WTC11 (cell line): ENCODE measurements around the gene SBNO2. TPM values are rescaled to one million over a fixed set of nuclear protein-coding genes. Genes with fewer than 3 reads are reported as not detected.

Experiments
- ATAC-seq: fragments of 200-7000 bp; cut with Tn5 transposase; 2 replicates; pipeline ENCODE4 v1.10.0; 2021; ENCODE audit warnings: mild to moderate bottlenecking, moderate library complexity
- CTCF ChIA-PET: fragments of 300-600 bp; sonication (Branson Sonifier 250); formaldehyde crosslinking; loops from one replicate; lab custom pipeline; 2021; ENCODE audit warnings: antibody characterized with exemption; lab: Charles Lee
- POLR2A ChIA-PET: fragments of 350-600 bp; sonication (Branson Sonifier 250); formaldehyde crosslinking; loops from one replicate; lab custom pipeline; 2021; ENCODE audit warnings: antibody characterized with exemption; lab: Charles Lee
- DNase-seq: peaks from one replicate; pipeline ENCODE4 v3.0.0; 2021; ENCODE audit warnings: low spot score
- H3K27ac Mint-ChIP-seq: 2 replicates; pipeline ENCODE4 v1.8.0; 2021; ENCODE audit warnings: mixed read lengths
- H3K27me3 Mint-ChIP-seq: 2 replicates; pipeline ENCODE4 v1.8.0; 2021; ENCODE audit warnings: low read depth, mild to moderate bottlenecking, moderate library complexity, mixed read lengths
- H3K36me3 Mint-ChIP-seq: 2 replicates; pipeline ENCODE4 v1.8.0; 2021; ENCODE audit warnings: mixed read lengths
- H3K4me1 Mint-ChIP-seq: 2 replicates; pipeline ENCODE4 v1.8.0; 2022; ENCODE audit warnings: mixed read lengths
- H3K4me3 Mint-ChIP-seq: 2 replicates; pipeline ENCODE4 v1.8.0; 2021; ENCODE audit warnings: mild to moderate bottlenecking, moderate library complexity, mixed read lengths
- H3K9me3 Mint-ChIP-seq: 2 replicates; pipeline ENCODE4 v1.8.0; 2021; ENCODE audit warnings: mixed read lengths
- ATF1 ChIP-seq: sonication (generic); formaldehyde crosslinking; IDR thresholded peaks from 2 replicates; pipeline ENCODE4 v1.8.1; 2023; ENCODE audit warnings: mild to moderate bottlenecking, moderate library complexity, missing genetic modification reagents
- CREB1 ChIP-seq: sonication (generic); formaldehyde crosslinking; IDR thresholded peaks from 2 replicates; pipeline ENCODE4 v1.8.0; 2023; ENCODE audit warnings: mild to moderate bottlenecking, missing genetic modification reagents
- CREM ChIP-seq: sonication (generic); formaldehyde crosslinking; IDR thresholded peaks from 2 replicates; pipeline ENCODE4 v1.8.1; 2022; ENCODE audit warnings: mild to moderate bottlenecking, missing genetic modification reagents, moderate library complexity
- EMX1 ChIP-seq: fragments of 250-450 bp; sonication (Bioruptor Pico); IDR thresholded peaks from 2 replicates; pipeline ENCODE4 v1.8.0; 2021; ENCODE audit warnings: mild to moderate bottlenecking
- FOXK1 ChIP-seq: sonication (generic); formaldehyde crosslinking; IDR thresholded peaks from 2 replicates; pipeline ENCODE4 v1.8.0; 2022; ENCODE audit warnings: mild to moderate bottlenecking, moderate library complexity, missing genetic modification reagents
- NFATC4 ChIP-seq: fragments of 250-450 bp; sonication (Bioruptor Pico); IDR thresholded peaks from 2 replicates; pipeline ENCODE4 v1.9.0; 2021; ENCODE audit warnings: mild to moderate bottlenecking
- NR3C1 ChIP-seq: sonication (generic); formaldehyde crosslinking; conservative IDR thresholded peaks from 2 replicates; pipeline ENCODE4 v1.8.1; 2023; ENCODE audit warnings: low read depth, mild to moderate bottlenecking, missing genetic modification reagents
- SOX15 ChIP-seq: fragments of 250-450 bp; sonication (Bioruptor Pico); IDR thresholded peaks from 2 replicates; pipeline ENCODE4 v1.9.0; 2021; ENCODE audit warnings: mild to moderate bottlenecking
- TP53 ChIP-seq: sonication (generic); formaldehyde crosslinking; IDR thresholded peaks from 2 replicates; pipeline ENCODE4 v1.8.1; 2023; ENCODE audit warnings: mild to moderate bottlenecking, missing genetic modification reagents
- ZNF138 ChIP-seq: sonication (generic); formaldehyde crosslinking; conservative IDR thresholded peaks from 2 replicates; pipeline ENCODE4 v1.8.1; 2022; ENCODE audit warnings: mild to moderate bottlenecking, moderate library complexity, missing genetic modification reagents
- ZNF232 ChIP-seq: sonication (generic); formaldehyde crosslinking; IDR thresholded peaks from 2 replicates; pipeline ENCODE4 v1.8.0; 2022; ENCODE audit warnings: mild to moderate bottlenecking, missing genetic modification reagents
- ZNF671 ChIP-seq: fragments of 250-450 bp; sonication (Bioruptor Pico); IDR thresholded peaks from 2 replicates; pipeline ENCODE4 v1.8.0; 2021; ENCODE audit warnings: mild to moderate bottlenecking
- total RNA-seq: library from RNA; stranded (reverse); gene quantifications from 3 replicates; pipeline ENCODE4 v1.2.3, GENCODE V29; 2021
- TF ChIP-seq, protein P1 (sequence below): sonication (generic); formaldehyde crosslinking; IDR thresholded peaks from 2 replicates; pipeline ENCODE4 v1.8.0; 2022; ENCODE audit warnings: mild to moderate bottlenecking, missing genetic modification reagents
- TF ChIP-seq, protein P2 (sequence below): sonication (generic); formaldehyde crosslinking; IDR thresholded peaks from 2 replicates; pipeline ENCODE4 v1.8.0; 2022; ENCODE audit warnings: missing genetic modification reagents
- TF ChIP-seq, protein P3 (sequence below): sonication (generic); formaldehyde crosslinking; IDR thresholded peaks from 2 replicates; pipeline ENCODE4 v1.8.1; 2022; ENCODE audit warnings: low read depth, missing genetic modification reagents, borderline replicate concordance
- TF ChIP-seq, protein P4 (sequence below): sonication (generic); formaldehyde crosslinking; IDR thresholded peaks from 2 replicates; pipeline ENCODE4 v1.8.1; 2022; ENCODE audit warnings: missing genetic modification reagents, borderline replicate concordance
- TF ChIP-seq, protein P5 (sequence below): sonication (generic); formaldehyde crosslinking; IDR thresholded peaks from 2 replicates; pipeline ENCODE4 v1.8.1; 2023; ENCODE audit warnings: mild to moderate bottlenecking, missing genetic modification reagents, borderline replicate concordance
- TF ChIP-seq, protein P6 (sequence below): sonication (generic); formaldehyde crosslinking; IDR thresholded peaks from 2 replicates; pipeline ENCODE4 v1.8.0; 2022; ENCODE audit warnings: mild to moderate bottlenecking, missing genetic modification reagents
- TF ChIP-seq, protein P7 (sequence below): sonication (generic); formaldehyde crosslinking; IDR thresholded peaks from 2 replicates; pipeline ENCODE4 v1.8.1; 2023; ENCODE audit warnings: mild to moderate bottlenecking, missing genetic modification reagents

The SBNO2 gene
- total RNA-seq, 1 experiment from 2014 or later: 57.3 TPM

DNA sequence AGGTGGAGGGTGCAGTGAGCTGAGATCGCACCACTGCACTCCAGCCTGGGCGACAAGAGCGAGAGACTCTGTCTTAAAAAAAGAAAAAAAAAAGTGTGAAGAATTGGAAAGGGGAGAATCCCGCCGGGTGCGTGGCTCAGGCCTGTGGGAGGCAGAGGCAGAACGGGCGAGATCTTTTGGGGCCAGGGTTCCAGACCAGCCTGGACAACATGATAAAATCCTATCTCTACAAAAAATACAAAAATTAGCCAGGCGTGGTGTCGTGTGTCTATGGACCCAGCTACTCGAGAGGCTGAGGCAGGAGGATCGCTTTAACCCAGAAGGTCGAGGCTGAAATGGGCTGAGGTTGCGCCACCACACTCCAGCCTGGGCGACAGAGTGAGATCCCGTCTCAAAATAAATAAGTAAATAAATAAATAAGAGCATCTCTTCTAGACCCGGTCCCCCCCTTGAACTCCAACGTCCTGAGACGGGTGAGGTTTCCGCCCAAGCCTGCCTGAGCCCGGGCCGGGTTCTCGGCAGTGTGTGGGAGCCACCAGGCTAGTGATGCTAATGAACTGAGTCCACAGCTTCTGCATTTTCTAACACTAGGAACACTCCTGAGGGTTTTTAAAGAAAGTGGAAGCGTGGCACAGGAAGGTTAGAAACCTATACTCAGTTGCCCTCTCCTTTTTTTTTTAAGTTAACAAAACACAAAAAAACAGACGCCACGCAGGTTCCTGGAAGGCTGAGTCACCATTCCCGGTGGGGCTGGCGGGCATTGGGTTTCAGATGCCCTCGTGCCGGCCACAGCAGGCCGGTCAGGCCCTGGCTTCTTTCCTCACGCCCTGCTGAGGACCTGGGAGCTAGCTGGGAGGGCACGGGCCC lies 48.2 kb downstream of the SBNO2 start (continued):
- TF ChIP-seq ZNF232 (CRISPR knock-in tag): no peak
- no peak for TF ChIP-seq ZNF138 (CRISPR knock-in tag)
- TF ChIP-seq, protein P1, sequence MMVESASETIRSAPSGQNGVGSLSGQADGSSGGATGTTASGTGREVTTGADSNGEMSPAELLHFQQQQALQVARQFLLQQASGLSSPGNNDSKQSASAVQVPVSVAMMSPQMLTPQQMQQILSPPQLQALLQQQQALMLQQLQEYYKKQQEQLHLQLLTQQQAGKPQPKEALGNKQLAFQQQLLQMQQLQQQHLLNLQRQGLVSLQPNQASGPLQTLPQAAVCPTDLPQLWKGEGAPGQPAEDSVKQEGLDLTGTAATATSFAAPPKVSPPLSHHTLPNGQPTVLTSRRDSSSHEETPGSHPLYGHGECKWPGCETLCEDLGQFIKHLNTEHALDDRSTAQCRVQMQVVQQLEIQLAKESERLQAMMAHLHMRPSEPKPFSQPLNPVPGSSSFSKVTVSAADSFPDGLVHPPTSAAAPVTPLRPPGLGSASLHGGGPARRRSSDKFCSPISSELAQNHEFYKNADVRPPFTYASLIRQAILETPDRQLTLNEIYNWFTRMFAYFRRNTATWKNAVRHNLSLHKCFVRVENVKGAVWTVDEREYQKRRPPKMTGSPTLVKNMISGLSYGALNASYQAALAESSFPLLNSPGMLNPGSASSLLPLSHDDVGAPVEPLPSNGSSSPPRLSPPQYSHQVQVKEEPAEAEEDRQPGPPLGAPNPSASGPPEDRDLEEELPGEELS: no peak
- TF ChIP-seq, protein P2, sequence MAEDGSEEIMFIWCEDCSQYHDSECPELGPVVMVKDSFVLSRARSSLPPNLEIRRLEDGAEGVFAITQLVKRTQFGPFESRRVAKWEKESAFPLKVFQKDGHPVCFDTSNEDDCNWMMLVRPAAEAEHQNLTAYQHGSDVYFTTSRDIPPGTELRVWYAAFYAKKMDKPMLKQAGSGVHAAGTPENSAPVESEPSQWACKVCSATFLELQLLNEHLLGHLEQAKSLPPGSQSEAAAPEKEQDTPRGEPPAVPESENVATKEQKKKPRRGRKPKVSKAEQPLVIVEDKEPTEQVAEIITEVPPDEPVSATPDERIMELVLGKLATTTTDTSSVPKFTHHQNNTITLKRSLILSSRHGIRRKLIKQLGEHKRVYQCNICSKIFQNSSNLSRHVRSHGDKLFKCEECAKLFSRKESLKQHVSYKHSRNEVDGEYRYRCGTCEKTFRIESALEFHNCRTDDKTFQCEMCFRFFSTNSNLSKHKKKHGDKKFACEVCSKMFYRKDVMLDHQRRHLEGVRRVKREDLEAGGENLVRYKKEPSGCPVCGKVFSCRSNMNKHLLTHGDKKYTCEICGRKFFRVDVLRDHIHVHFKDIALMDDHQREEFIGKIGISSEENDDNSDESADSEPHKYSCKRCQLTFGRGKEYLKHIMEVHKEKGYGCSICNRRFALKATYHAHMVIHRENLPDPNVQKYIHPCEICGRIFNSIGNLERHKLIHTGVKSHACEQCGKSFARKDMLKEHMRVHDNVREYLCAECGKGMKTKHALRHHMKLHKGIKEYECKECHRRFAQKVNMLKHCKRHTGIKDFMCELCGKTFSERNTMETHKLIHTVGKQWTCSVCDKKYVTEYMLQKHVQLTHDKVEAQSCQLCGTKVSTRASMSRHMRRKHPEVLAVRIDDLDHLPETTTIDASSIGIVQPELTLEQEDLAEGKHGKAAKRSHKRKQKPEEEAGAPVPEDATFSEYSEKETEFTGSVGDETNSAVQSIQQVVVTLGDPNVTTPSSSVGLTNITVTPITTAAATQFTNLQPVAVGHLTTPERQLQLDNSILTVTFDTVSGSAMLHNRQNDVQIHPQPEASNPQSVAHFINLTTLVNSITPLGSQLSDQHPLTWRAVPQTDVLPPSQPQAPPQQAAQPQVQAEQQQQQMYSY: no peak
- no peak for TF ChIP-seq SOX15 (CRISPR knock-in tag)
- no peak for TF ChIP-seq NR3C1 (CRISPR knock-in tag)

DNA sequence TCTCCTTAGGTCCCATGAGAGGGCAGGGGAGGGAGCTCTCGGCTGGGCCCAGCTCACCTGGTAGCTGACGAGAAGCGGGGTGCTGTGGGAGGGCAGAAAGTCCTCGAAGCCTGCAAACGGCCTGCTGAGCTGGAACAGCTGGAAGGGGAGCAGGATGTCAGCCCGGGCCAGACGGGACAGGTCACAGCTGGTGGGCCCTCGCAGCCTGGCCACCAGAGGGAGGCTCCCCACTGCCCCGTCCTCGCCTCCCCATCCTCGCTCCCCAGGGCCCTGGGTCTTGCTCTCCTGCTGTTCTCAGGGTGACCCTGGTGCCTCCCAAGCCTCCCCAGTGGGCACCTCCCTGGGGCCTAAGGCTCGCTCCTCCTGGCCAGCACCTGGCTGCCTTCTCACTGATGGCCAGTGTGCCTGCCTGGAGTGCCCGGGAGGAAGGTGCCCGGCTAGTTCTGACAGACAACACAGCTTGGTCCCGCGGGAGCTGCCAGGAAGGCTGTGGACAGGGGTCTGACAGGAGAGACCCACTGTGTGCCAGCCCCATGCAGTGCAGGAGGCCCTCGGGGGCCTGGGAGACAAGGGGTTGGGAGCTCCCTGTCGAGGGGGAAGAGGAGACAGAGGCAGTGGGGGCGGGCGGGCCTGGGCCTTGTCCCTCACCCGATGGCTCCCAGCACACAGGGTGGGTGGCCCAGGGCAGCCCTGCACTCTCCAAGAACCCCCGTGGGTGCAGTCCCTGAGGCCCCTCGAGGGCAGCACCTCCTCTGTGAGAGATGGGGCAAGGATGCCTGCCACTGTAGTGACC lies 50.0 kb downstream of the SBNO2 start:
- ChIA-PET POLR2A (interaction anchor here (0.6 kb wide), 1 partner anchor 192 kb away, joined by 3 read pairs; no protein-coding TSS in a partner anchor), CTCF (interaction anchor here (0.9 to 2.9 kb wide), 8 partner anchors 9 to 142 kb away, joined by 3 to 46 read pairs (median 6); partner anchors contain the start of gene SBNO2)
- Mint-ChIP-seq H3K36me3 (peaks cover 11% of the 10 kb centered on the region), H3K4me3 (no peak overlapping the region), H3K9me3 (no peaks in the 10 kb centered on the region), H3K27me3 (no peaks in the 10 kb centered on the region), H3K4me1 (no peaks in the 10 kb centered on the region), H3K27ac (no peak overlapping the region)
- no peak for ATAC-seq
- peak; percentile 12 for DNase-seq
- TF ChIP-seq CREB1 (CRISPR knock-in tag) (no peak), FOXK1 (CRISPR knock-in tag) (no peak), EMX1 (CRISPR knock-in tag) (no peak), CREM (CRISPR knock-in tag) (no peak), NFATC4 (CRISPR knock-in tag) (no peak), ZNF671 (no peak), TP53 (no peak), ATF1 (no peak)
- TF ChIP-seq, protein P3, sequence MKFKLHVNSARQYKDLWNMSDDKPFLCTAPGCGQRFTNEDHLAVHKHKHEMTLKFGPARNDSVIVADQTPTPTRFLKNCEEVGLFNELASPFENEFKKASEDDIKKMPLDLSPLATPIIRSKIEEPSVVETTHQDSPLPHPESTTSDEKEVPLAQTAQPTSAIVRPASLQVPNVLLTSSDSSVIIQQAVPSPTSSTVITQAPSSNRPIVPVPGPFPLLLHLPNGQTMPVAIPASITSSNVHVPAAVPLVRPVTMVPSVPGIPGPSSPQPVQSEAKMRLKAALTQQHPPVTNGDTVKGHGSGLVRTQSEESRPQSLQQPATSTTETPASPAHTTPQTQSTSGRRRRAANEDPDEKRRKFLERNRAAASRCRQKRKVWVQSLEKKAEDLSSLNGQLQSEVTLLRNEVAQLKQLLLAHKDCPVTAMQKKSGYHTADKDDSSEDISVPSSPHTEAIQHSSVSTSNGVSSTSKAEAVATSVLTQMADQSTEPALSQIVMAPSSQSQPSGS: no peak
- TF ChIP-seq, protein P4, sequence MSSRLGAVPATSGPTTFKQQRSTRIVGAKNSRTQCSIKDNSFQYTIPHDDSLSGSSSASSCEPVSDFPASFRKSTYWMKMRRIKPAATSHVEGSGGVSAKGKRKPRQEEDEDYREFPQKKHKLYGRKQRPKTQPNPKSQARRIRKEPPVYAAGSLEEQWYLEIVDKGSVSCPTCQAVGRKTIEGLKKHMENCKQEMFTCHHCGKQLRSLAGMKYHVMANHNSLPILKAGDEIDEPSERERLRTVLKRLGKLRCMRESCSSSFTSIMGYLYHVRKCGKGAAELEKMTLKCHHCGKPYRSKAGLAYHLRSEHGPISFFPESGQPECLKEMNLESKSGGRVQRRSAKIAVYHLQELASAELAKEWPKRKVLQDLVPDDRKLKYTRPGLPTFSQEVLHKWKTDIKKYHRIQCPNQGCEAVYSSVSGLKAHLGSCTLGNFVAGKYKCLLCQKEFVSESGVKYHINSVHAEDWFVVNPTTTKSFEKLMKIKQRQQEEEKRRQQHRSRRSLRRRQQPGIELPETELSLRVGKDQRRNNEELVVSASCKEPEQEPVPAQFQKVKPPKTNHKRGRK (CRISPR knock-in tag): no peak
- TF ChIP-seq, protein P5, sequence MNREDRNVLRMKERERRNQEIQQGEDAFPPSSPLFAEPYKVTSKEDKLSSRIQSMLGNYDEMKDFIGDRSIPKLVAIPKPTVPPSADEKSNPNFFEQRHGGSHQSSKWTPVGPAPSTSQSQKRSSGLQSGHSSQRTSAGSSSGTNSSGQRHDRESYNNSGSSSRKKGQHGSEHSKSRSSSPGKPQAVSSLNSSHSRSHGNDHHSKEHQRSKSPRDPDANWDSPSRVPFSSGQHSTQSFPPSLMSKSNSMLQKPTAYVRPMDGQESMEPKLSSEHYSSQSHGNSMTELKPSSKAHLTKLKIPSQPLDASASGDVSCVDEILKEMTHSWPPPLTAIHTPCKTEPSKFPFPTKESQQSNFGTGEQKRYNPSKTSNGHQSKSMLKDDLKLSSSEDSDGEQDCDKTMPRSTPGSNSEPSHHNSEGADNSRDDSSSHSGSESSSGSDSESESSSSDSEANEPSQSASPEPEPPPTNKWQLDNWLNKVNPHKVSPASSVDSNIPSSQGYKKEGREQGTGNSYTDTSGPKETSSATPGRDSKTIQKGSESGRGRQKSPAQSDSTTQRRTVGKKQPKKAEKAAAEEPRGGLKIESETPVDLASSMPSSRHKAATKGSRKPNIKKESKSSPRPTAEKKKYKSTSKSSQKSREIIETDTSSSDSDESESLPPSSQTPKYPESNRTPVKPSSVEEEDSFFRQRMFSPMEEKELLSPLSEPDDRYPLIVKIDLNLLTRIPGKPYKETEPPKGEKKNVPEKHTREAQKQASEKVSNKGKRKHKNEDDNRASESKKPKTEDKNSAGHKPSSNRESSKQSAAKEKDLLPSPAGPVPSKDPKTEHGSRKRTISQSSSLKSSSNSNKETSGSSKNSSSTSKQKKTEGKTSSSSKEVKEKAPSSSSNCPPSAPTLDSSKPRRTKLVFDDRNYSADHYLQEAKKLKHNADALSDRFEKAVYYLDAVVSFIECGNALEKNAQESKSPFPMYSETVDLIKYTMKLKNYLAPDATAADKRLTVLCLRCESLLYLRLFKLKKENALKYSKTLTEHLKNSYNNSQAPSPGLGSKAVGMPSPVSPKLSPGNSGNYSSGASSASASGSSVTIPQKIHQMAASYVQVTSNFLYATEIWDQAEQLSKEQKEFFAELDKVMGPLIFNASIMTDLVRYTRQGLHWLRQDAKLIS (CRISPR knock-in tag): no peak
- TF ChIP-seq, protein P6, sequence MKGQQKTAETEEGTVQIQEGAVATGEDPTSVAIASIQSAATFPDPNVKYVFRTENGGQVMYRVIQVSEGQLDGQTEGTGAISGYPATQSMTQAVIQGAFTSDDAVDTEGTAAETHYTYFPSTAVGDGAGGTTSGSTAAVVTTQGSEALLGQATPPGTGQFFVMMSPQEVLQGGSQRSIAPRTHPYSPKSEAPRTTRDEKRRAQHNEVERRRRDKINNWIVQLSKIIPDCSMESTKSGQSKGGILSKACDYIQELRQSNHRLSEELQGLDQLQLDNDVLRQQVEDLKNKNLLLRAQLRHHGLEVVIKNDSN (CRISPR knock-in tag): no peak
- TF ChIP-seq, protein P7, sequence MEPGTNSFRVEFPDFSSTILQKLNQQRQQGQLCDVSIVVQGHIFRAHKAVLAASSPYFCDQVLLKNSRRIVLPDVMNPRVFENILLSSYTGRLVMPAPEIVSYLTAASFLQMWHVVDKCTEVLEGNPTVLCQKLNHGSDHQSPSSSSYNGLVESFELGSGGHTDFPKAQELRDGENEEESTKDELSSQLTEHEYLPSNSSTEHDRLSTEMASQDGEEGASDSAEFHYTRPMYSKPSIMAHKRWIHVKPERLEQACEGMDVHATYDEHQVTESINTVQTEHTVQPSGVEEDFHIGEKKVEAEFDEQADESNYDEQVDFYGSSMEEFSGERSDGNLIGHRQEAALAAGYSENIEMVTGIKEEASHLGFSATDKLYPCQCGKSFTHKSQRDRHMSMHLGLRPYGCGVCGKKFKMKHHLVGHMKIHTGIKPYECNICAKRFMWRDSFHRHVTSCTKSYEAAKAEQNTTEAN (CRISPR knock-in tag): no peak
